ENCODE results near the gene PTPRT. TPM values are rescaled to one million over a fixed set of nuclear protein-coding genes. Genes with fewer than 3 reads are reported as not detected.

Gene PTPRT
- total and polyA plus RNA-seq, 2 of the 13 experiments (the other 11 are each of a cell fraction or from before 2014, with no cell fraction given), result under 0.01 to 0.09 TPM

GRCh38 chr20:42067174-42067573 lies 1122.5 kb downstream of the PTPRT start (continued):
- no peak for TF ChIP-seq CTCF (CRISPR knock-in tag; IDR thresholded peaks at IDR 0.05)
- no peak for TF ChIP-seq PTBP1 (IDR thresholded peaks at IDR 0.05; ENCODE audit: low read depth, low read length, poor library complexity, severe bottlenecking)
- TF ChIP-seq MED13 (CRISPR knock-in tag; IDR thresholded peaks at IDR 0.05), result no peak

GRCh38 chr20:42063141-42063540 lies 1126.6 kb downstream of the PTPRT start:
- CTCF ChIA-PET (ENCODE audit: low intra/inter-chr PET ratio, low total read pairs), result no interaction called here
- H3K4me2 ChIP-seq (ENCODE audit: low read depth, low read length), result no peak overlapping the region
- no peak overlapping the region for H2AFZ ChIP-seq (ENCODE audit: low read length)
- FAIRE-seq (no peak), ATAC-seq (no peak), DNase-seq (ENCODE audit: low spot score) (no peak)
- H3K36me3 ChIP-seq (replicated peaks in 1 of 2; ENCODE audit: control insufficient read depth in 1 of 2, insufficient read depth in 2 of 2, low read length in 2 of 2), result no peaks in the 10 kb centered on the region
- intact Hi-C loops (cut with micrococcal nuclease; ENCODE audit: unreplicated experiment), result no loop called here
- H3K79me2 ChIP-seq (ENCODE audit: insufficient read depth, low read length), result no peaks in the 10 kb centered on the region
- no peaks in the 10 kb centered on the region for H3K4me1 ChIP-seq (ENCODE audit: insufficient read depth, low read length)
- BruUV-seq (replicated peaks), result no TSS peak
- H3K9me3 ChIP-seq (ENCODE audit: low read length), result no peaks in the 10 kb centered on the region
- POLR2A ChIA-PET, result no interaction called here
- peaks cover 0 to 9% of the 10 kb centered on the region in 2 experiments; a peak in 1 of 5 replicates for H3K27me3 ChIP-seq (ENCODE audit: control insufficient read depth in 1 of 2, insufficient read depth in 2 of 2, low read length in 2 of 2)
- no peak overlapping the region for H3K4me3 ChIP-seq (replicated peaks in 1 of 3; ENCODE audit: insufficient read depth in 1 of 3, low read depth in 2 of 3, low read length in 3 of 3)
- no peak overlapping the region for H3K27ac ChIP-seq (ENCODE audit: extremely low read length, insufficient read depth, low read length)
- H3K9ac ChIP-seq (ENCODE audit: insufficient read depth, low read depth, low read length), result no peak overlapping the region
- H4K20me1 ChIP-seq (ENCODE audit: insufficient read depth, low read length), result no peaks in the 10 kb centered on the region
- WGBS (ENCODE audit: low lambda C conversion rate), result 1% methylated on average over 4 of the region's 4 CpGs
- in situ Hi-C loops (cut with HindIII; ENCODE audit: extremely low pct_ligation_motif_present, low pct_unique_long_range_greater_than_20kb), result no loop called here
- no peak for TF ChIP-seq POLR2G (IDR thresholded peaks at IDR 0.05; ENCODE audit: low read depth, low read length)
- TF ChIP-seq NR0B2 (CRISPR knock-in tag; IDR thresholded peaks at IDR 0.05), result no peak
- no peak for TF ChIP-seq POGZ (CRISPR knock-in tag; IDR thresholded peaks at IDR 0.05)
- no peak for TF ChIP-seq ZNF691 (CRISPR knock-in tag; IDR thresholded peaks at IDR 0.05; ENCODE audit: borderline replicate concordance, low read depth)
- no peak for TF ChIP-seq ATF7-NPFF (CRISPR knock-in tag; IDR thresholded peaks at IDR 0.05; ENCODE audit: low read depth)
- TF ChIP-seq ARNT (IDR thresholded peaks at IDR 0.05), result no peak
- TF ChIP-seq MEIS1 (CRISPR knock-in tag; IDR thresholded peaks at IDR 0.05; ENCODE audit: borderline replicate concordance), result no peak
- no peak for TF ChIP-seq ZFX (CRISPR knock-in tag; IDR thresholded peaks at IDR 0.05; ENCODE audit: low read depth)
- TF ChIP-seq ZSCAN5A (CRISPR knock-in tag; IDR thresholded peaks at IDR 0.05; ENCODE audit: borderline replicate concordance), result no peak
- TF ChIP-seq GMEB2 (CRISPR knock-in tag; IDR thresholded peaks at IDR 0.05; ENCODE audit: low read depth), result no peak
- no peak for TF ChIP-seq NFIB (CRISPR knock-in tag; IDR thresholded peaks at IDR 0.05; ENCODE audit: borderline replicate concordance)
- TF ChIP-seq SMC3 (IDR thresholded peaks at IDR 0.05; ENCODE audit: low read length), result no peak
- TF ChIP-seq TBP (CRISPR knock-in tag; IDR thresholded peaks at IDR 0.05), result no peak
- TF ChIP-seq ZNF747 (CRISPR knock-in tag; IDR thresholded peaks at IDR 0.05; ENCODE audit: borderline replicate concordance), result no peak
- no peak for TF ChIP-seq ZMAT3 (CRISPR knock-in tag; conservative IDR thresholded peaks at IDR 0.05)
- no peak for TF ChIP-seq ZNF138 (CRISPR knock-in tag; IDR thresholded peaks at IDR 0.05; ENCODE audit: low read depth)
